ENCODE measurements around the gene CACNA1I.

DNA sequence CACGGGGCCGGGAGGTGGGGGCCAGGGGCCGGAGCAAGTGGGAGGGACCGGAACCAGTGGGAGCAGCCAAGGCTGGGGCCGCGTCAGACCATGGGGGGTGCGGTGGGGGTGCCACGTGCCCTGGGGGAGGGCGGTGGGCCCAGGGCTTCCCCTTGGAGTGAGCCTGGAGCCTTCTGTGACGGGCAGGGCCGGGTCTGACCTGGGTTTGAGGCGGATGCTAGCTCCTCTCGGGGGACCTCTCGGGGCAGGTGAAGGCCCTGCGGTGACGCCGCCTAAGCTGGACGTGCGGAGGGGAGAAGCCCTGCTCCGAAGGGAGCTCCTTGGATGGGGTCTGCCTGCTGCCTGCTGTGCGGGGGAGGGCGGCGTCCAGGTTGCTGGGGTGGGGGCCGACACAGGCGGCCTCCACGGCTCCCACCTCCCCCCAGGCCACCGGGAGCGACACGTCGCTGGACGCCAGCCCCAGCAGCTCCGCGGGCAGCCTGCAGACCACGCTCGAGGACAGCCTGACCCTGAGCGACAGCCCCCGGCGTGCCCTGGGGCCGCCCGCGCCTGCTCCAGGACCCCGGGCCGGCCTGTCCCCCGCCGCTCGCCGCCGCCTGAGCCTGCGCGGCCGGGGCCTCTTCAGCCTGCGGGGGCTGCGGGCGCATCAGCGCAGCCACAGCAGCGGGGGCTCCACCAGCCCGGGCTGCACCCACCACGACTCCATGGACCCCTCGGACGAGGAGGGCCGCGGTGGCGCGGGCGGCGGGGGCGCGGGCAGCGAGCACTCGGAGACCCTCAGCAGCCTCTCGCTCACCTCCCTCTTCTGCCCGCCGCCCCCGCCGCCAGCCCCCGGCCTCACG, 115.0 kb downstream of the CACNA1I start:
- TF ChIP-seq EZH2phosphoT487 (IDR thresholded peaks at IDR 0.05; ENCODE audit: borderline replicate concordance) (no peak), YY1 (IDR thresholded peaks at IDR 0.05; ENCODE audit: extremely low read depth, insufficient replicate concordance, low read depth, low read length) (no peak), POLR2AphosphoS5 (IDR thresholded peaks at IDR 0.05; ENCODE audit: low read depth, low read length) (no peak), RAD21 (IDR thresholded peaks at IDR 0.05; ENCODE audit: low read depth) (no peak), ELF1 (IDR thresholded peaks at IDR 0.05; ENCODE audit: borderline replicate concordance, low read depth) (no peak), FOSL1 (IDR thresholded peaks at IDR 0.05; ENCODE audit: low read depth) (no peak), CEBPB (IDR thresholded peaks at IDR 0.05; ENCODE audit: low read depth) (no peak), EZH2 (IDR thresholded peaks at IDR 0.05) (no peak), ZFX (IDR thresholded peaks at IDR 0.05) (no peak), EGR1 (IDR thresholded peaks at IDR 0.05; ENCODE audit: low read depth) (no peak)
- TF ChIP-seq, protein P1, sequence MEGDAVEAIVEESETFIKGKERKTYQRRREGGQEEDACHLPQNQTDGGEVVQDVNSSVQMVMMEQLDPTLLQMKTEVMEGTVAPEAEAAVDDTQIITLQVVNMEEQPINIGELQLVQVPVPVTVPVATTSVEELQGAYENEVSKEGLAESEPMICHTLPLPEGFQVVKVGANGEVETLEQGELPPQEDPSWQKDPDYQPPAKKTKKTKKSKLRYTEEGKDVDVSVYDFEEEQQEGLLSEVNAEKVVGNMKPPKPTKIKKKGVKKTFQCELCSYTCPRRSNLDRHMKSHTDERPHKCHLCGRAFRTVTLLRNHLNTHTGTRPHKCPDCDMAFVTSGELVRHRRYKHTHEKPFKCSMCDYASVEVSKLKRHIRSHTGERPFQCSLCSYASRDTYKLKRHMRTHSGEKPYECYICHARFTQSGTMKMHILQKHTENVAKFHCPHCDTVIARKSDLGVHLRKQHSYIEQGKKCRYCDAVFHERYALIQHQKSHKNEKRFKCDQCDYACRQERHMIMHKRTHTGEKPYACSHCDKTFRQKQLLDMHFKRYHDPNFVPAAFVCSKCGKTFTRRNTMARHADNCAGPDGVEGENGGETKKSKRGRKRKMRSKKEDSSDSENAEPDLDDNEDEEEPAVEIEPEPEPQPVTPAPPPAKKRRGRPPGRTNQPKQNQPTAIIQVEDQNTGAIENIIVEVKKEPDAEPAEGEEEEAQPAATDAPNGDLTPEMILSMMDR (IDR thresholded peaks at IDR 0.05 in 2 of 3, conservative IDR thresholded peaks at IDR 0.05 in 1 of 3; ENCODE audit: borderline replicate concordance in 1 of 3, insufficient read depth in 1 of 3, low read depth in 2 of 3, low read length in 2 of 3), result no peak
- TF ChIP-seq, protein P2, sequence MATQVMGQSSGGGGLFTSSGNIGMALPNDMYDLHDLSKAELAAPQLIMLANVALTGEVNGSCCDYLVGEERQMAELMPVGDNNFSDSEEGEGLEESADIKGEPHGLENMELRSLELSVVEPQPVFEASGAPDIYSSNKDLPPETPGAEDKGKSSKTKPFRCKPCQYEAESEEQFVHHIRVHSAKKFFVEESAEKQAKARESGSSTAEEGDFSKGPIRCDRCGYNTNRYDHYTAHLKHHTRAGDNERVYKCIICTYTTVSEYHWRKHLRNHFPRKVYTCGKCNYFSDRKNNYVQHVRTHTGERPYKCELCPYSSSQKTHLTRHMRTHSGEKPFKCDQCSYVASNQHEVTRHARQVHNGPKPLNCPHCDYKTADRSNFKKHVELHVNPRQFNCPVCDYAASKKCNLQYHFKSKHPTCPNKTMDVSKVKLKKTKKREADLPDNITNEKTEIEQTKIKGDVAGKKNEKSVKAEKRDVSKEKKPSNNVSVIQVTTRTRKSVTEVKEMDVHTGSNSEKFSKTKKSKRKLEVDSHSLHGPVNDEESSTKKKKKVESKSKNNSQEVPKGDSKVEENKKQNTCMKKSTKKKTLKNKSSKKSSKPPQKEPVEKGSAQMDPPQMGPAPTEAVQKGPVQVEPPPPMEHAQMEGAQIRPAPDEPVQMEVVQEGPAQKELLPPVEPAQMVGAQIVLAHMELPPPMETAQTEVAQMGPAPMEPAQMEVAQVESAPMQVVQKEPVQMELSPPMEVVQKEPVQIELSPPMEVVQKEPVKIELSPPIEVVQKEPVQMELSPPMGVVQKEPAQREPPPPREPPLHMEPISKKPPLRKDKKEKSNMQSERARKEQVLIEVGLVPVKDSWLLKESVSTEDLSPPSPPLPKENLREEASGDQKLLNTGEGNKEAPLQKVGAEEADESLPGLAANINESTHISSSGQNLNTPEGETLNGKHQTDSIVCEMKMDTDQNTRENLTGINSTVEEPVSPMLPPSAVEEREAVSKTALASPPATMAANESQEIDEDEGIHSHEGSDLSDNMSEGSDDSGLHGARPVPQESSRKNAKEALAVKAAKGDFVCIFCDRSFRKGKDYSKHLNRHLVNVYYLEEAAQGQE (IDR thresholded peaks at IDR 0.05; ENCODE audit: low read depth), result no peak
- TF ChIP-seq, protein P3, sequence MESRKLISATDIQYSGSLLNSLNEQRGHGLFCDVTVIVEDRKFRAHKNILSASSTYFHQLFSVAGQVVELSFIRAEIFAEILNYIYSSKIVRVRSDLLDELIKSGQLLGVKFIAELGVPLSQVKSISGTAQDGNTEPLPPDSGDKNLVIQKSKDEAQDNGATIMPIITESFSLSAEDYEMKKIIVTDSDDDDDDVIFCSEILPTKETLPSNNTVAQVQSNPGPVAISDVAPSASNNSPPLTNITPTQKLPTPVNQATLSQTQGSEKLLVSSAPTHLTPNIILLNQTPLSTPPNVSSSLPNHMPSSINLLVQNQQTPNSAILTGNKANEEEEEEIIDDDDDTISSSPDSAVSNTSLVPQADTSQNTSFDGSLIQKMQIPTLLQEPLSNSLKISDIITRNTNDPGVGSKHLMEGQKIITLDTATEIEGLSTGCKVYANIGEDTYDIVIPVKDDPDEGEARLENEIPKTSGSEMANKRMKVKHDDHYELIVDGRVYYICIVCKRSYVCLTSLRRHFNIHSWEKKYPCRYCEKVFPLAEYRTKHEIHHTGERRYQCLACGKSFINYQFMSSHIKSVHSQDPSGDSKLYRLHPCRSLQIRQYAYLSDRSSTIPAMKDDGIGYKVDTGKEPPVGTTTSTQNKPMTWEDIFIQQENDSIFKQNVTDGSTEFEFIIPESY (IDR thresholded peaks at IDR 0.05; ENCODE audit: extremely low read depth, insufficient replicate concordance, low read length), result no peak
